Measurements from ENCODE around the gene CCDC183. TPM values are rescaled to one million over a fixed set of nuclear protein-coding genes. Genes with fewer than 3 reads are reported as not detected.

The CCDC183 gene
- total and polyA plus RNA-seq, 7 experiments from 2014 or later: 0.35 to 6.6 (median 2.9) TPM

DNA sequence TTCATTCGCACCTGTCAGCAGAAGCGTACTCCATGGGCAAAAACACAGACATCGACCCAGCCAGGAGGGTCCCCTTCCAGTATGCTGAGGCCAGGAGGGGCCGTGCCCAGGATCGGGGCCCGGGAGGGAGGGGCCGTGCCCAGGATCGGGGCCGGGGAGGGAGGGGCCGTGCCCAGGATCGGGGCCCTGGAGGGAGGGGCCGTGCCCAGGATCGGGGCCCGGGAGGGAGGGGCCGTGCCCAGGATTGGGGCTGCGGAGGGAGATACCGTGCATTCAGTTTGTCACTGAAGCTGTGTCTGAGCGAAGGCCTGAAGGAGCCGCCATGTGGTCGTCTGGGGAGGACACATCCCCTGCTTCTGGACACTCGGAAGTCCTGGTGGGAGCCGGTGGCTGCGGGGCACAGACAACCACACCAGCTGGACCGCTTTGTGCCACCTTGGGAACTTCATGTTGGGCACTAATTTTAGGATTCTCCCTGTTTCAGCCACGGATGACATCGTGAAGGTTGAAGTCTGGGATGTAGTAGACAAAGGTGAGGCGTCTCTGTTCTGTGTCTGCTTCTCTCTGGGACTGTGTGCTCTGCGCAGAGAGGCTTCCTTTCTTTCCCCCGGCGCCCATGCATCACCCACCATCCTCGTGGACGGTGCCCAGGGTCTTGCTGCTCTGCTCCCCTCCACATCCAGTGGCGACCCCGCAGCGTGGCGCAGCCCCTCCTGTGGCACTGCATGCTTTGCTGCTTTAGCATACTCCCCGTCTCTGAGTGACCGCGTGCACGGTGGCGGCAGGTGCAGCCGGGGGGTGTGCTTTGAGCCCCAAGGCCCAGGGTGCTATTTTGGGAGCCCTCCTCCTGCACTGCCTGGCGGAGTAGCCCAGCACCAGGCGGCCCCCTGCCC is 29.4 kb downstream of the CCDC183 start:
- Histone ChIP-seq H3K4me1 (ENCODE audit: control insufficient read depth in 2 of 2, insufficient read depth in 2 of 2, low read length in 2 of 2) (no peaks in the 10 kb centered on the region), H3K27ac (ENCODE audit: low read depth, low read length) (no peak overlapping the region), H3K27me3 (ENCODE audit: control insufficient read depth in 2 of 2, insufficient read depth in 2 of 2, low read length in 2 of 2) (no peaks in the 10 kb centered on the region), H3K36me3 (ENCODE audit: control insufficient read depth in 2 of 3, insufficient read depth in 3 of 3, low read length in 3 of 3) (peaks cover 0 to 70% (median 3%) of the 10 kb centered on the region in 3 experiments), H3K4me3 (ENCODE audit: low read length) (no peak overlapping the region), H3K9me3 (ENCODE audit: control insufficient read depth in 2 of 3, low read length in 3 of 3) (no peaks in the 10 kb centered on the region)
- intact Hi-C loops (cut with micrococcal nuclease): loop anchor here in 1 of 2 donors (2.0 kb wide), 1 partner anchor 15 kb away; no protein-coding TSS in a partner anchor
- H3K9me3 Mint-ChIP-seq: no peaks in the 10 kb centered on the region
- peaks cover 0 to 3% (median 0%) of the 10 kb centered on the region in 5 donors for H3K36me3 Mint-ChIP-seq
- ATAC-seq: no peak
- DNase-seq: no peak
- H3K4me3 Mint-ChIP-seq: no peak overlapping the region
- H3K27me3 Mint-ChIP-seq: no peaks in the 10 kb centered on the region
- CTCF ChIA-PET: no interaction called here
- POLR2A ChIA-PET: no interaction called here
- H3K4me1 Mint-ChIP-seq: peaks cover 5 to 7% (median 6%) of the 10 kb centered on the region in 7 donors
- no peak overlapping the region for H3K27ac Mint-ChIP-seq

DNA sequence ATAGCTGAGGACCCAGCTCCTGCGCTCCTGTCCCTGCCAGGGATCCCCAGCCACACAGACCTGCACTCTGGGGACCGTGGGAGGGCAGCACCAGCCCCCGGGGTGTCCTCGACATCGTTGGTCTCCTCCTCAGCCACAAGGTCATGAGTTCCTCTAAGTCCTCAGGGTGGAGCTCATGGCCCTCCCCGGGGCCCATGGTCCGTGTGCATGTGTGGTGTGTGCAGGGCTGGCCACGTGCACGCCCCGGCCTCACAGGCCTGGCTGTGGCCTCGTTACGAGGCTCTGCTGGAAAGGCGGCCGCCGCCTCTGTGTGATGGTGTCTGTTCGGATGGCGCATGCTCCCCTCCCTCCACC is 30.0 kb downstream of the CCDC183 start:
- H3K4me1 ChIP-seq (ENCODE audit: control insufficient read depth in 2 of 2, insufficient read depth in 2 of 2, low read length in 2 of 2): no peaks in the 10 kb centered on the region
- H3K9me3 Mint-ChIP-seq: no peaks in the 10 kb centered on the region

DNA sequence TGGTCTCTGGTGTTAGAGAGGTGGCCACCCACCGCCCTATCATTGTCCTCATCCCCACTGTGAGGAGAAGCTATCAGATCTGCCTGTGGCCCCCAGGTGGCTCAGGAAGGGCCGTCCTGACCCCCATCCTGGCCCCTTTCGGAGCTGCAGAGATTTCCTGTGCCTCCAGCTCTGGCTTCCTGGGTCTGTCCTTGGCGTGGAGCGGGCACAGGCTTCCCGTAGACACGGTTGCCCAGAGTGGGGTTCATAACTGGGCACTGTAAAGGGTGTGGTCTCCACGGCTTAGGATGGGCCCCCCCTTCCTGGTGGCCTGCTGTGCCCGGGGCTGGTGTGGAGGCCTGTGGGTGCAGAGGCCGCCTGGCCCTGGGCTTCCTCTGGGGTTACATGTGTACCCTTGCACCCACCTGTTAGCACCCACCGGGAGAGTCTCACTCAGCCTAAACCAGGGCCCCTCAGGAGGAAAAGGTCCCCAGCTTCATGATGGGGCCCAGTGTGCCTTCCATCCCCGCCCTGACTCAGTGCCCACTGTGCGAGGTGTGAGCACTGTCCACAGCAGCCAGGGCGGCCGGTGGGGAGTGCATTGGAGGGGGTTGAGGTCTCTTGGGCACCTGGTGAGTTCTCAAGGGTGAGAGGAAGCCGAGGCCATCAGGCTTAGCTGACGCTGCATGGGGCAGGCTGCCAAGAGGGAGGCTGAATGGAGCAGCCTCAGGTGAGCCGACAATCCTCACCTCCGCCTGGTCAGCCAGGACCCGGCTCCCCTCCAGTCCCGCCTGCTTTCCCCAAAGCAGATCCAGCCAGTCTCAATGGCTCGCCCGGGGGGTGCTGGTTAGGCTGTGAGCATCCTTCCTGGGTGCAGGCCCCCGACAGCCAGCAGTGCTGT is 30.8 kb downstream of the CCDC183 start:
- Histone ChIP-seq H3K27me3 (ENCODE audit: control insufficient read depth in 2 of 2, insufficient read depth in 2 of 2, low read length in 2 of 2) (no peaks in the 10 kb centered on the region), H3K9me3 (ENCODE audit: control insufficient read depth in 2 of 3, low read length in 3 of 3) (no peaks in the 10 kb centered on the region), H3K4me1 (ENCODE audit: control insufficient read depth in 2 of 2, insufficient read depth in 2 of 2, low read length in 2 of 2) (no peaks in the 10 kb centered on the region), H3K36me3 (ENCODE audit: control insufficient read depth in 2 of 3, insufficient read depth in 3 of 3, low read length in 3 of 3) (peaks cover 0 to 84% (median 3%) of the 10 kb centered on the region in 3 experiments), H3K4me3 (ENCODE audit: low read length) (no peak overlapping the region), H3K27ac (ENCODE audit: low read depth, low read length) (no peak overlapping the region)
- Mint-ChIP-seq H3K9me3 (no peaks in the 10 kb centered on the region), H3K36me3 (peaks cover 0 to 3% (median 0%) of the 10 kb centered on the region in 5 donors), H3K4me1 (peaks cover 0 to under 1% (median 0%) of the 10 kb centered on the region in 7 donors), H3K4me3 (no peak overlapping the region), H3K27me3 (no peaks in the 10 kb centered on the region), H3K27ac (no peak overlapping the region)
- intact Hi-C loops (cut with micrococcal nuclease): loop anchor here in 1 of 2 donors (2.0 kb wide), 1 partner anchor 16 kb away; no protein-coding TSS in a partner anchor
- no peak for DNase-seq
- CTCF ChIA-PET: no interaction called here
- ATAC-seq: no peak
- POLR2A ChIA-PET: no interaction called here

More for the DNA sequence above, 30.0 kb downstream of the CCDC183 start:
- no peaks in the 10 kb centered on the region for H3K9me3 ChIP-seq (ENCODE audit: control insufficient read depth in 2 of 3, low read length in 3 of 3)
- H3K27me3 ChIP-seq (ENCODE audit: control insufficient read depth in 2 of 2, insufficient read depth in 2 of 2, low read length in 2 of 2): no peaks in the 10 kb centered on the region
- intact Hi-C loops (cut with micrococcal nuclease): loop anchor here in 1 of 2 donors (2.0 kb wide), 1 partner anchor 15 kb away; no protein-coding TSS in a partner anchor
- ChIA-PET CTCF (no interaction called here), POLR2A (no interaction called here)
- Mint-ChIP-seq H3K4me1 (peaks cover 0 to 3% (median under 1%) of the 10 kb centered on the region in 7 donors), H3K27ac (no peak overlapping the region), H3K4me3 (no peak overlapping the region), H3K27me3 (no peaks in the 10 kb centered on the region), H3K36me3 (peaks cover 0 to 3% (median 0%) of the 10 kb centered on the region in 5 donors)
- DNase-seq (no peak), ATAC-seq (no peak)
- H3K36me3 ChIP-seq (ENCODE audit: control insufficient read depth in 2 of 3, insufficient read depth in 3 of 3, low read length in 3 of 3): peaks cover 0 to 76% (median 3%) of the 10 kb centered on the region in 3 experiments
- H3K27ac ChIP-seq (ENCODE audit: low read depth, low read length): no peak overlapping the region
- no peak overlapping the region for H3K4me3 ChIP-seq (ENCODE audit: low read length)

DNA sequence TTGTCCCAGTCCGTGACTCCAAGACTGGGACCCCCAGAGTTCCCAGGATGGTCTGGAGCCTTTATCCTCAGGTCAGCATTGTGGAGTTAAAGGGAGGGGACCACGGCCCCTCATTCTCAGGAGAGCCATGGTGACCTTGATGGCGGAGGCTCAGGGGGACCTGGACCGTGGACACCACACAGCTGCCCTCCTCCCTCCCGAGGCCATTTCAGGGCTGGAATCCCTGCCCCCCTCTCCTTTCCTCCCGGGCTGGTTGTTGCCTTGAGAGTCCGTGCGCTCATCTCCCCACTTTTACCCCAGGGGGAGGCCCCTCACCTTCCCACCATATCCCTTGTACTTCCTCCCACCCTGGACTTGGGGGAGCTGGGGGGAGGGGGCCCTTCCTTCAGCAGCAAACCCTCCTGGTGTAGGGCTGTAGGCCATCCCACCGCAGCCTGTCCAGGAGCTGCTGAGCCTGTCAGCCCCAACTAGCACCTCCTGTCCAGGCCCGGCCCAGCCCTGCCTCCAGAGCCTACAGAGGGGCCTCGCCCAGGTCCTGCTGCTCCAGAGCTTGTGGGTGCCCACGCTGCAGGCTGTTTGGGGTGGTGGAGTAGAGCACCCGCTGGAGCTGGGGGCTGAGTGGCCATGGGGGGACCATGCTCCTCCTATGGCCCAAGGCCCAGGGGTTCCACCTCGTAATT is 31.8 kb downstream of the CCDC183 start:
- peaks cover 0 to 8% (median 0%) of the 10 kb centered on the region in 5 donors for H3K36me3 Mint-ChIP-seq
- H3K27ac Mint-ChIP-seq: no peak overlapping the region
- H3K27ac ChIP-seq (ENCODE audit: low read depth, low read length): no peak overlapping the region
- no peaks in the 10 kb centered on the region for H3K4me1 ChIP-seq (ENCODE audit: control insufficient read depth in 2 of 2, insufficient read depth in 2 of 2, low read length in 2 of 2)
- peaks cover 0 to 91% (median 7%) of the 10 kb centered on the region in 3 experiments for H3K36me3 ChIP-seq (ENCODE audit: control insufficient read depth in 2 of 3, insufficient read depth in 3 of 3, low read length in 3 of 3)
- intact Hi-C loops (cut with micrococcal nuclease): loop anchor here in 1 of 2 donors (2.0 kb wide), 1 partner anchor 17 kb away; no protein-coding TSS in a partner anchor
- ATAC-seq (no peak), DNase-seq (no peak)
- no peaks in the 10 kb centered on the region for H3K4me1 Mint-ChIP-seq
- H3K9me3 Mint-ChIP-seq: no peaks in the 10 kb centered on the region
- H3K4me3 Mint-ChIP-seq: no peak overlapping the region
- no peaks in the 10 kb centered on the region for H3K27me3 ChIP-seq (ENCODE audit: control insufficient read depth in 2 of 2, insufficient read depth in 2 of 2, low read length in 2 of 2)
- no peak overlapping the region for H3K4me3 ChIP-seq (ENCODE audit: low read length)
- H3K27me3 Mint-ChIP-seq: no peaks in the 10 kb centered on the region
- CTCF ChIA-PET: interaction anchor here (0.7 kb wide), 1 partner anchor 191 kb away, joined by 5 read pairs; no protein-coding TSS in a partner anchor
- H3K9me3 ChIP-seq (ENCODE audit: control insufficient read depth in 2 of 3, low read length in 3 of 3): no peaks in the 10 kb centered on the region
- POLR2A ChIA-PET: interaction anchor here (0.6 kb wide), 1 partner anchor 361 kb away, joined by 3 read pairs; the partner anchor contains the start of gene SSNA1

DNA sequence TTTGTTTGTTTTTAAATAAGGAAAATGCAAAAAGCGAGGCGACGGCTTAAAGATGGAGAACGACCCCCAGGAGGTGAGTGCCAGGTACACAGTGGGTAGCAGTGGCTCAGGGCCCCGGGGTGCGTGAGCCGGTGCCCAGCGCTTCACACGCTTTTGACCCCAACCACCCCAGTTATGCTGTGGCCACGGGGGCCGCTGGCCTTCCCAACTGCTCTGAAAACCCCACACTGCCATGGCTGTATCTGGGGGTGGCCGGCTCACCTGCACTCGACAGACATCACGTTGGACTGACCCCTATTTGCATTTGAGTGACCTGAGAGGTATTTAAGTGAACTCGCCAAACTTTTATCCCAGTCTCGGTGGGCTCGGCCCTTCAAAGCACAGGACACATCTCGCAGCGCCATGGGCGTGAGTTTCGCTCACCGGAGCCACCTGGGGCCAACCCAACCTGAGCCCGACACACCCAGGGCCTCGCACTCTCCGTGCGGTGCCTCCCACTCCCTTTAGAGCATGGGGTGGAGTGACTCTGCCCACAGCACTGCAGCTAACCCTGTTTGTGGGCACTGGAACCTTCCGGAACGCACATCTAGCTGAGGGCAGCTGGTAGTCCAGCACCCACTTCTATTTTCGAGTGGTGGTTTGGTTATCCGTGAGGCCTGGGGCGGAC is 32.5 kb downstream of the CCDC183 start:
- no peaks in the 10 kb centered on the region for H3K27me3 Mint-ChIP-seq
- ChIA-PET CTCF (interaction anchor here (0.7 kb wide), 1 partner anchor 190 kb away, joined by 5 read pairs; no protein-coding TSS in a partner anchor), POLR2A (no interaction called here)
- Histone ChIP-seq H3K4me1 (ENCODE audit: control insufficient read depth in 2 of 2, insufficient read depth in 2 of 2, low read length in 2 of 2) (no peaks in the 10 kb centered on the region), H3K36me3 (ENCODE audit: control insufficient read depth in 2 of 3, insufficient read depth in 3 of 3, low read length in 3 of 3) (peaks cover 0 to 84% (median 7%) of the 10 kb centered on the region in 3 experiments), H3K4me3 (ENCODE audit: low read length) (no peak overlapping the region), H3K9me3 (ENCODE audit: control insufficient read depth in 2 of 3, low read length in 3 of 3) (no peaks in the 10 kb centered on the region), H3K27me3 (ENCODE audit: control insufficient read depth in 2 of 2, insufficient read depth in 2 of 2, low read length in 2 of 2) (no peaks in the 10 kb centered on the region), H3K27ac (ENCODE audit: low read depth, low read length) (no peak overlapping the region)
- no peaks in the 10 kb centered on the region for H3K9me3 Mint-ChIP-seq
- ATAC-seq: no peak
- no peak overlapping the region for H3K27ac Mint-ChIP-seq
- no peak for DNase-seq
- no peaks in the 10 kb centered on the region for H3K4me1 Mint-ChIP-seq
- H3K36me3 Mint-ChIP-seq: peaks cover 0 to 8% (median 0%) of the 10 kb centered on the region in 5 donors
- intact Hi-C loops (cut with micrococcal nuclease): no loop called here
- H3K4me3 Mint-ChIP-seq: no peak overlapping the region

DNA sequence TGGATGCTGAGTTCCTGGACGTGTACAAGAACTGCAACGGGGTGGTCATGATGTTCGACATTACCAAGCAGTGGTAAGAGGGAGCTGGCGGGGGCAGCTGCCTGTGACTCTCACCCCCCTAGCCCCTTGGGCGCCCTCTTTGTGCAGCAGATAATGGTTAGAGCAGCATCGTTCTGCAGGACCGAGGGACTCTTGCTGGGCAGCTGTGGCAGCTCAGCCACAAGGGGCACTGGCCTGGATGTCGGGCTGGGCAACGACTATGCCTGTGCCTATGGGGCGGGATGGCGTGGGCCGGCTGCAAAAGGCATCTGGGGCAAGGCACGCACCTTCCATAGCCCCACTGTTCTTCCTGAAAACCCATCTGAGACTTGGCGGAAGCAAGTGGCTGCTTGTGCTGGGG is 33.3 kb downstream of the CCDC183 start:
- H3K27me3 ChIP-seq (ENCODE audit: control insufficient read depth in 2 of 2, insufficient read depth in 2 of 2, low read length in 2 of 2): no peaks in the 10 kb centered on the region
- Mint-ChIP-seq H3K36me3 (peaks cover 0 to 11% (median 0%) of the 10 kb centered on the region in 5 donors), H3K27ac (no peak overlapping the region), H3K27me3 (no peaks in the 10 kb centered on the region), H3K4me1 (no peaks in the 10 kb centered on the region), H3K4me3 (no peak overlapping the region), H3K9me3 (no peaks in the 10 kb centered on the region)
- CTCF ChIA-PET: no interaction called here
- H3K27ac ChIP-seq (ENCODE audit: low read depth, low read length): no peak overlapping the region
- intact Hi-C loops (cut with micrococcal nuclease): no loop called here
- DNase-seq: no peak
- POLR2A ChIA-PET: no interaction called here
- no peak overlapping the region for H3K4me3 ChIP-seq (ENCODE audit: low read length)
- no peaks in the 10 kb centered on the region for H3K4me1 ChIP-seq (ENCODE audit: control insufficient read depth in 2 of 2, insufficient read depth in 2 of 2, low read length in 2 of 2)
- no peaks in the 10 kb centered on the region for H3K9me3 ChIP-seq (ENCODE audit: control insufficient read depth in 2 of 3, low read length in 3 of 3)
- peaks cover 0 to 77% (median 7%) of the 10 kb centered on the region in 3 experiments for H3K36me3 ChIP-seq (ENCODE audit: control insufficient read depth in 2 of 3, insufficient read depth in 3 of 3, low read length in 3 of 3)
- ATAC-seq: no peak
